Activated T-helper 17 cell treated with anti-CD3 and anti-CD28 coated beads, Interleukin-2, amount 50 U/mL, for 72 hours (primary cell): ENCODE measurements around the gene SET. TPM values are rescaled to one million over a fixed set of nuclear protein-coding genes. Genes with fewer than 3 reads are reported as not detected.

Experiments used
- ATAC-seq: fragments of 150-1000 bp; cut with Tn5 transposase; replicated peaks from 2 replicates; pipeline ENCODE4 v1.10.0; 2021; ENCODE audit warnings: mild to moderate bottlenecking, moderate library complexity
- H3K27ac Mint-ChIP-seq: one replicate; pipeline ENCODE4 v1.8.0; 2022; ENCODE audit warnings: mixed read lengths
- H3K27me3 Mint-ChIP-seq: one replicate; pipeline ENCODE4 v1.8.0; 2022; ENCODE audit warnings: mixed read lengths
- H3K36me3 Mint-ChIP-seq: one replicate; pipeline ENCODE4 v1.8.0; 2022; ENCODE audit warnings: low read depth, mild to moderate bottlenecking, mixed read lengths
- H3K4me1 Mint-ChIP-seq: one replicate; pipeline ENCODE4 v1.8.0; 2022; ENCODE audit warnings: mixed read lengths
- H3K4me3 Mint-ChIP-seq: one replicate; pipeline ENCODE4 v1.8.0; 2022; ENCODE audit warnings: mild to moderate bottlenecking, mixed read lengths
- H3K9me3 Mint-ChIP-seq: one replicate; pipeline ENCODE4 v1.8.0; 2022; ENCODE audit warnings: mixed read lengths
- total RNA-seq, 2 donors: library from RNA; stranded (reverse); gene quantifications; one replicate each; pipeline ENCODE4 v1.2.3, GENCODE V29; 2022

Gene SET
- total RNA-seq, 2 donors from 2014 or later, result 301 to 598 TPM

DNA sequence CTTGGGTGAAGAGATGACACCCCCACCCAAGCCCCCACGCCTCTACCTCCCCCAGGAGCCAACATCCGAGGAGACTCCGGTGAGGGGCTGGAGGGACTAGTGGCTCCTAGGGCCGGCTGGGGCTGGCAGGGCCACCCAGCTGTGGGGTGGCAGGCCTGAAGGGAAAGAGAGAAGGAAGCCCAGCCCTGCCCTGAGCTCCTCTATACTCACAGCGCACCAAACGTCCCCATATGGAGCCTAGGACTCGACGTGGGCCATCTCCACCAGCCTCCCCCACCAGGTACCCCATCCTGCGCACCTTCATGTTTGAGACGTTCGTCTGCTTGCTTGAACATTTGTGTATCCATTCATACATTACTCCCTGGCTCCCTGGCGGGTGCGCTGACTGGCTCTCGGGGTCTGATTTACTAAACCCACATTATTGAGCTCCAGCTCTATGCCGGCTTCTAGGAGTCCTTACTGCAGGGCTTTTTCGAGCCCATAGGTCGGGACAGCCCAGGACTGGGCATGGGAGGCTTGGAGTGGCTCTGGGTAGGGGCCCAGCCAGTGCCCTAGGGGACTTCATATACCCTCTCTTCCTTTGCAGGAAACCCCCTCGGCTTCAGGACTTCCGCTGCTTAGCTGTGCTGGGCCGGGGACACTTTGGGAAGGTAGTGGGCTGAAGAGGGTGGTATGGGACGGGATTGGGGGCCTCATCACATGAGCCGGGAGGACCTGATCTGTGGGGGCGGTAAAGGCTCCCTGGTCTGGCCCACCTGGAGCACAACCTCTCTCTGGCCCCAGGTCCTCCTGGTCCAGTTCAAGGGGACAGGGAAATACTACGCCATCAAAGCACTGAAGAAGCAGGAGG, 25.8 kb downstream of the SET start:
- no peak overlapping the region for H3K27ac Mint-ChIP-seq
- no peak for ATAC-seq
- peaks cover 1% of the 10 kb centered on the region for H3K36me3 Mint-ChIP-seq
- no peaks in the 10 kb centered on the region for H3K9me3 Mint-ChIP-seq
- H3K4me3 Mint-ChIP-seq, result no peak overlapping the region
- no peaks in the 10 kb centered on the region for H3K4me1 Mint-ChIP-seq
- H3K27me3 Mint-ChIP-seq, result no peaks in the 10 kb centered on the region

DNA sequence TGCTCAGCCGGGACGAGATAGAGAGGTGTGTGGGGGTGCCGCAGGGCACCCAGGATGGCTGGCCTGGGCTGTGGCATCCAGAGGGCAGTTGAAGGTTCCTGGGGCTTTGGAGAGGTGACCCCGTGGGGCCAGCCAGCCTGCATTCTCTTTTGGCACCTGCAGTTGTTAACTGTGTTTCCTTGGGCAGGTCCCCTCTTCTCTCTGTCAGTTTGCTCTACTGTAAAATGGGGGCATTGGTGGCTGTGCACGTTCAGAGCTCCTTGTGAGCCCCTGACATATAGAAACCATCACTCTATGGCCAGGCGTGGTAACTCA, 26.4 kb downstream of the SET start:
- Mint-ChIP-seq H3K27me3 (no peaks in the 10 kb centered on the region), H3K4me3 (no peak overlapping the region), H3K4me1 (no peaks in the 10 kb centered on the region), H3K27ac (no peak overlapping the region), H3K36me3 (peaks cover 7% of the 10 kb centered on the region), H3K9me3 (no peaks in the 10 kb centered on the region)
- ATAC-seq, result no peak

DNA sequence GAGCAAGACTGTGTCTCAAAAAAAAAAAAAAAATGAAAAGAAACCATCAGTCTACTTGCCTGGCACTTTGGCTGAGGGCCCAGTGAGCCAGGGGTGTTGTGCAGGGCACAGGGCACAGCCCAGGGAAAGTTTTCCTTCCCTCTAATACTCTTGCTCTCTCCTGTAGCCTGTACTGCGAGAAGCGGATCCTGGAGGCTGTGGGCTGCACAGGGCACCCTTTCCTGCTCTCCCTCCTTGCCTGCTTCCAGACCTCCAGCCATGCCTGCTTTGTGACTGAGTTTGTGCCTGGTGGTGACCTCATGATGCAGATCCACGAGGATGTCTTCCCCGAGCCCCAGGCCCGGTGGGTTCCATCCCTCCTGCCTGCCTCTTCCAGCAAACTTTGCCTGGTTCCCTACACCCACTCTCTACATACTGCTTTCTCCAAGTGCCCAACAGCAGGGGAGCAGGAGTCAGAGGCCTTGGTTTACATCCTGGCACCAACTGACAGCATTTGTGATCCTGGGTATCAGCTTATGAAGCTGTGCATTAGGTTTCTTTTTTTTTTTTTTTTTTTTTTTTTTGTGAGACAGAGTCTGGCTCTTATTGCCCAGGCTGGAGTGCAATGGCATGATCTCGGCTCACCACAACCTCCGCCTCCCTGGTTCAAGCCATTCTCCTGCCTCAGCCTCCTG, 27.7 kb downstream of the SET start:
- Mint-ChIP-seq H3K27ac (no peak overlapping the region), H3K36me3 (peaks cover 14% of the 10 kb centered on the region), H3K4me3 (no peak overlapping the region), H3K27me3 (no peaks in the 10 kb centered on the region), H3K4me1 (no peaks in the 10 kb centered on the region), H3K9me3 (no peaks in the 10 kb centered on the region)
- ATAC-seq, result no peak

DNA sequence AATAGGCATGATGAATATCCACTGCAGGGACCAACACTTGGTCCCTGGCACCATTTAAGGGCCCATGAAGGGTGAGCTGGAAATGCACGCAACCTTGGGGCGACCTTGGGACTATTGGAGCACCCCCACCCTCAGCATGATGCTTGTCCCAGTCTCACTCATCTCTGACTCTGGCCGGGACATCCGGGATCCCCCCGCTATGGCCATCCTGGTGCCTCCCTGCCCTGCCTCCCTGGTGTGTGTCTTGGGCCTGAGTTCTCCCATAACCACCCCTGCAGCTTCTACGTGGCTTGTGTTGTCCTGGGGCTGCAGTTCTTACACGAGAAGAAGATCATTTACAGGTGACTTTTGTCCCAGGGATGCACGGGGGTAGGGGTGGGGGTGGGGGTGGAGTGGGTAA, 29.0 kb downstream of the SET start:
- Mint-ChIP-seq H3K4me1 (peaks cover 9% of the 10 kb centered on the region), H3K27me3 (no peaks in the 10 kb centered on the region), H3K27ac (no peak overlapping the region), H3K4me3 (no peak overlapping the region), H3K9me3 (no peaks in the 10 kb centered on the region), H3K36me3 (peaks cover 14% of the 10 kb centered on the region)
- no peak for ATAC-seq

DNA sequence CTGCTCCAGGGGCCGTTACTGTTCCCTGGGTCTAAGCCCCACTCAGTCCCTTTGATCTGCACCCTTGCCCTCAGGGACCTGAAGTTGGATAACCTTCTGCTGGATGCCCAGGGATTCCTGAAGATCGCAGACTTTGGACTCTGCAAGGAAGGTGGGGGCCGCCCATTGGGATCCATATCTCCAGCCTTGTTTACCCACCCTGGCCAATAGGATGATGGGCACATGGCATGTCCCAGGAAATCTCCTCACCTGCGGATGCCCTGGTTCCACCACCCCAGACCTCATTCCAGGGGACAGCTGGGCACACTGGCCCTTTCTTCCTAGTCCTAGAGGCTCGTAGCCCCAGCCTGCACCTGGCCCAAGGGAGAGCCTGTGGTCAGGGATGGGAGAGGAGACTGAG, 29.5 kb downstream of the SET start:
- H3K27me3 Mint-ChIP-seq, result no peaks in the 10 kb centered on the region
- H3K27ac Mint-ChIP-seq, result no peak overlapping the region
- peaks cover 10% of the 10 kb centered on the region for H3K4me1 Mint-ChIP-seq
- no peaks in the 10 kb centered on the region for H3K9me3 Mint-ChIP-seq
- H3K4me3 Mint-ChIP-seq, result no peak overlapping the region
- no peak for ATAC-seq
- peaks cover 14% of the 10 kb centered on the region for H3K36me3 Mint-ChIP-seq

DNA sequence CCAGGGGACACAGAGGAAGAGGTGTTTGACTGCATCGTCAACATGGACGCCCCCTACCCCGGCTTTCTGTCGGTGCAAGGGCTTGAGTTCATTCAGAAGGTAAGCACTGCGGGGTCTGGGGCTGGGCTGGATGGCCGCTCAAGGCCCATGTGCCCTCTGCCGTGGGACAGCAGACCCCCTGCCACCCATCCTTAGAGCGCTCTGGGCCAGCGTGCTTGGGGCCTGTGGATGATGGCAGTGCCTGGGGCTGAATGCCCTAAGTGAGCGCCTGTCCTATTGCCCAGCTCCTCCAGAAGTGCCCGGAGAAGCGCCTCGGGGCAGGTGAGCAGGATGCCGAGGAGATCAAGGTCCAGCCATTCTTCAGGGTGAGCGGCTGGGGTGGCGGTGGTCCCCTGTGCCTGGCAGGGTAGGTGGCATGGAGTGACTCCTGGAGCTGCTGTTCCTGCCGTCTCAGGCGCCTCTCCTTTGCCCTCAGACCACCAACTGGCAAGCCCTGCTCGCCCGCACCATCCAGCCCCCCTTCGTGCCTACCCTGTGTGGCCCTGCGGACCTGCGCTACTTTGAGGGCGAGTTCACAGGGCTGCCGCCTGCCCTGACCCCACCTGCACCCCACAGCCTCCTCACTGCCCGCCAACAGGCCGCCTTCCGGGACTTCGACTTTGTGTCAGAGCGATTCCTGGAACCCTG, 31.0 kb downstream of the SET start:
- H3K36me3 Mint-ChIP-seq, result peaks cover 25% of the 10 kb centered on the region
- no peak overlapping the region for H3K4me3 Mint-ChIP-seq
- peaks cover 13% of the 10 kb centered on the region for H3K4me1 Mint-ChIP-seq
- H3K9me3 Mint-ChIP-seq, result no peaks in the 10 kb centered on the region
- H3K27me3 Mint-ChIP-seq, result no peaks in the 10 kb centered on the region
- no peak for ATAC-seq
- no peak overlapping the region for H3K27ac Mint-ChIP-seq

DNA sequence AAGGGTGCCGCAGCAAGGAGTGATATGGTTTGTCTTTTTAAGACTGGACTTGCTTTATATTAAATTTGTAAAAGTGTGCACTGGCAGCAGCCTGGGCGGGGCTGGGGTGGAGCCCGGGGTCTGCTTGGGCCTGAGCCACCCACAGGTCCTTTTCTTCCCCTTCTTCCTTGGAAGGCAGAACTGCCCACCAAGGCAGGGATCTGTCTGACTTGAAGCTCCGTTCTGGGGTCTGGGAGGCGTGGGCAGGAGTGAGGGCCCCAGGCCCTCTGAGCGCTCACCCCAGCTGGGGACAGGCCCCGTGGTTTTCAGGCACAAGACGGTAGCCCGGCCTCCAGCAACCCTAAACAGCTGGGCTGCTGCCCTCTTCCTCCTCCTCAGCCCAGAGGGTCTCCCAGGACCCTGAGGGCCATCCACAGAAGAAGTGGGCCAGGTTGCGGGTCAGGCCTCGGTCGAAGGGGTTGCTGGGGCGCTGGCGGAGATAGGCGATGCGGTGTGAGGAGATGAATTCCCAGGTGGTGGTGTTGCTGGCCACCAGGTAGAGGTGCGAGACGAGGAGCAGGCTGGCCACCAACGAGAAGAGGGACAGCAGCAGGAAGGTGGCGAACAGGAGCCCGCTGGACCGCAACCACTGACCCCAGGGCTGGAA, 31.9 kb downstream of the SET start:
- Mint-ChIP-seq H3K27me3 (no peaks in the 10 kb centered on the region), H3K36me3 (peaks cover 25% of the 10 kb centered on the region), H3K27ac (no peak overlapping the region), H3K4me3 (peak overlapping the region; percentile 22), H3K9me3 (no peaks in the 10 kb centered on the region), H3K4me1 (peaks cover 18% of the 10 kb centered on the region)
- no peak for ATAC-seq

DNA sequence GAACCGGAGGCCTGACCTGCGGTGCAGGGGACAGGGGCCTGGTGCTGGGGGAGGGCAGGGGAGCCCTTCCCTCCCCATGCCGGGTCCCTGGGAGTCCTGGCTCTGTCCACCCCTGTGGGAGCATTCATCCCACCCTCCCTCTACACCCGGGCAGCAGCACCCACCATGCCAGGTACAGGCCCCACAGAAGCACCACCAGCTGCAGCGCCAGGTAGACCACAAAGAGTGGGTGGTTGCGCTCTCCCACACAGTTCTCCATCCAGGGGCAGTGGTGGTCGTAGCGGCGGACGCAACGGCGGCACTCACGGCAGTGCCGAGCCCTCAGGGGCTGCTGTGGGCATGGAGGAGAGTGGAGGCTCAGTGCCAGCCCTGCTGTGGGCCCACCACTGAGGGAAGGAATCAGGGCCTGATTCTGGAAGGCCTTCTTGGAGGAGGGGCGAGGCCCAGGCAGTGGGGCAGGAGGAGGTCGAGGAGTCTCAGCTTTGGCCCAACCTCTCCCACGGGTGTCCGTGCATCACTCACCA, 32.5 kb downstream of the SET start:
- Mint-ChIP-seq H3K9me3 (no peaks in the 10 kb centered on the region), H3K27me3 (no peaks in the 10 kb centered on the region), H3K4me3 (peak overlapping the region; percentile 96), H3K4me1 (peaks cover 18% of the 10 kb centered on the region), H3K27ac (peak overlapping the region; percentile 94), H3K36me3 (peaks cover 25% of the 10 kb centered on the region)
- ATAC-seq, result no peak

DNA sequence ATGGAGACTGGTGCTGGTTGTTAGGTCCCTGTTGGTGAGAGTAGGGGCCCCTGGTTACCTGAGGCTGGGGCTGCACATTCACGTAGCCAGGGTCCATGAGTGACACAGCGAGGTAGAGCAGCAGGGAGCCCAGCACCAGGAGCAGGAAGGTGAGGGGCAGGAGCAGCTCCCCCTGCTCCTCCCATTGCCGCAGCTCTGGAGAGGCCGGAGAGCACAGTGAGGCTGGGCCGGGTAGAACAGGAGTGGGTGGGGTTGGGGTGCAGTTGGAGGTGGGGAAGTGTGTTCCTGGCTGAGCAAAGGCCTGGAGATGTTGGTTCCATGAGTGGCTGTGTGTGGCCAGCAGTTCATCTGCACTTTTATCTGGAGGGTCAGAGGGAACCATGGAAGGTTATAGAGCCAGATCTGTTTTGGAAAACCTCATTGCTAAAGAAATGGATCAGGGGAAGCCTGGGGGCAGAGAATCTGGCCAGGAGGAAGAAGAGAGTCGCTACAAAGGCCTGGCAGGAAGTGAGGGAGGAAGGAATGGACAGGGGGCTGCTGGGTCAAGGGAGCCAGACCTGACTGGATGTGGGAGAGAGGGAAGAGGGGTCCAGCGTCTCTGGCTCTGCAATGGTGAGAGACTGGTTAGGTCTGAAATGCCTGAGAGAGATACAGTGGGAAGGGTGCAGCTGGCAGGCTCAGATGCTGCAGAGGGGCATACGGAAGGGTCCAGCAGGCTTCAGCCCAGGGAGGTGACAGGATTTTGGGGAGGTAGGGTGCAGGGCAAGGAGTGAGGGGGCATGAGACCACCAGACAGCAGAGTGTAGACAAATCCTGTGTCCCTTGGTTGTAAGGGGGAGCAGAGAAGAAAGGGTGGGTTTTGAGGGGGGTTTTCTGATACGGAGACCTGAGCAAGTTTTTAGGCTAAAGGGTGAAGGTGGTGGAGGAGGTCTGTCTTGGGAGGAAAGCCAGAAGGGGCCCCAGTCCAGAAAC, 33.6 kb downstream of the SET start:
- peak overlapping the region; percentile 96 for H3K4me3 Mint-ChIP-seq
- no peaks in the 10 kb centered on the region for H3K9me3 Mint-ChIP-seq
- H3K36me3 Mint-ChIP-seq, result peaks cover 25% of the 10 kb centered on the region
- ATAC-seq, result no peak
- H3K27me3 Mint-ChIP-seq, result no peaks in the 10 kb centered on the region
- peak overlapping the region; percentile 94 for H3K27ac Mint-ChIP-seq
- peaks cover 18% of the 10 kb centered on the region for H3K4me1 Mint-ChIP-seq

DNA sequence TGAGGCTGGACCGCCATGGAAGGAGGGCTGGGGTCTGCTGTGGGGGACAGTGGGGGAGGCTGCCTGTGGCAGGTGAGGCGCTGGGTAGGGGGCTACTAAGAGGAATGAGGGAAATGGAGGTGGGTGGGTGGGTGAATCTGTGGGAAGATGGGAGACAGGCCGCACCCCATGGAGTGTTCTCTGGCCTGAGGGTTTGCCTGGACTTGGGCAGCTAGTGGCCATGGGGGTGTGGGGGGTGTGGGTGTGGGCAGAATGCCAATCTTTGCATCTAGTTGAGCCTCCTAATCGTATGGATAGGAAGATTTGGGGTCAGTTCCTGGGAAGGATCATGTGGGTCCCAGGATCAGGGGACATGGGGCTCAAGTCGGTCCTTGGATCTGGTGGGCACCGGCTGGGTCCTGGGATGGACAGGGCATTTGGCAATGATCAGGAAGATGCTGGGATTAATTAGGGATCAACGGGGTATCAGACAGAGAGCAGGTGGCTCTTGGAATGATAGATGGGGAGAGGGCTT, 34.4 kb downstream of the SET start:
- H3K27me3 Mint-ChIP-seq, result no peaks in the 10 kb centered on the region
- H3K27ac Mint-ChIP-seq, result peak overlapping the region; percentile 94
- H3K36me3 Mint-ChIP-seq, result peaks cover 25% of the 10 kb centered on the region
- peaks cover 18% of the 10 kb centered on the region for H3K4me1 Mint-ChIP-seq
- no peaks in the 10 kb centered on the region for H3K9me3 Mint-ChIP-seq
- peak overlapping the region; percentile 96 for H3K4me3 Mint-ChIP-seq
- no peak for ATAC-seq

DNA sequence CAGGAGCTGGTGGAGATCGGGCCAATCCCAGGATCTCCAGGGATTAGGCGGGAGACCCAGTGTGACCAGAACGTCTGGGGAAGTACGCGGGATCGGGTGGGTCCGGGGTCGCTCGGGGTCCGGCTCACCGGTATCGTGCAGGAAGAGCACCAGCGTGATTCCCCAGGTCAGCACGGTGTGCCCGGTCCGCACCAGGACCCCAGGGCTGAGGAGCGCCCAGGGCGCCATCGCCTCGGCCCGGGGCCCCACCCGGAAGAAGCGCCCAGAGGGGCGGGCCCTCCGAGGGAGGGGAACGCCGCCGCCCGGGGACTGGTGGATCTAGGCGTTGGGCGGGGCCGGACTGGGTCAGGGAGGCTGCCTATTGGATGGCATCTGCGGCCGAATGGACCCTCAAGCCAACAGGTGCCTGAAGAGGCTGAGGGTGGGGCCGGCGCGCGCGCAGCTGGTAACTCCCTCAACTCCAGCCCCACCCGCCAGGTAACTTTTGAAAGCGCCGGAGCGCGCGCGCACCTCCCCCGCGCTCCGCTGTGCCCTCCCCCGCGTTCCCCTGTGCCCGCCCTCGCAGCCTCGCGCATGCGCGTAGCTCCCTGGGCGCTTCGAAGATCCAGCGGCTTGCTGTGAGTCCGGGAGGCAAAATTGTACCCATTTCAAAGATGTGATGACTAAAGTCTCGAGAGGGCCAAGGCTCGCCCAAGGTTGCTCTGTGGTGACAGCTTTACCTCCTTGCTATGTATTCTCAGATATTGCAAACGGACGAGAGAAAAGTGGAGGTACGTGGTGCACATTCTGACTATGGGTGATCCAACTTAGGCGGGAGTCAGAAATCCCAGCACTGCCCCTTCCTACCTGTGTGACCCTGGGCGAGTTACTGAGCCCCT, 35.1 kb downstream of the SET start, which contains the start of gene ZDHHC12:
TSS of gene ZDHHC12 (minus strand) at position 262 of the 878 bp plus-strand sequence. CDS start at position 228, 34 bp downstream.
- Mint-ChIP-seq H3K4me1 (peaks cover 18% of the 10 kb centered on the region), H3K9me3 (no peaks in the 10 kb centered on the region), H3K4me3 (peak within 1 kb of the TSS; percentile 96), H3K36me3 (peaks cover 25% of the 10 kb centered on the region), H3K27ac (peak within 1 kb of the TSS; percentile 94), H3K27me3 (no peaks in the 10 kb centered on the region)
- ATAC-seq, result peak; percentile 96

DNA sequence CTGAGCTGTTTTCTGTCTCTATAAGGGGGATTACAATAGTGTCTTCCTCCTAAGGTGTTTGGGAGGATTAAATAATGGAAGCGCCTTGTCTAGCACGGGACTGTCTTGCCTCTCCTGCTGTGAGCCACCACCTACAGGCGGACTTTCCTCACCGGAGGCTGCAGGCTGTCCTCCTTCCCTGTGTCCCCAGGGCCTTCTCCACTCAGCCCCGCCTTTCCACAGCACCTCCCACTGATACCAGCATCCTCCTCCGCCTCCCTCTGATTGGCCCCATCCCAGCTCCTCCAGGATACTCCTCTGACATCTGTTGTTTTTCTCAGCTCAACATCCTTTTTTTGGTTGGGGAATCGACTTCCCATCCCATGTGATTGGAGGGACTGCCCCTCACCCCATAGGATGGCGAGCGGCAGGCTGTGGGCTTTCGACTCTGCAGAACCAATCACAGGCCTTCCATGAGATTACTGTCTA, 35.8 kb downstream of the SET start:
- Mint-ChIP-seq H3K4me3 (peak overlapping the region; percentile 96), H3K9me3 (no peaks in the 10 kb centered on the region), H3K27me3 (no peaks in the 10 kb centered on the region), H3K27ac (peak overlapping the region; percentile 94), H3K4me1 (peaks cover 18% of the 10 kb centered on the region), H3K36me3 (peaks cover 24% of the 10 kb centered on the region)
- peak; percentile 57 for ATAC-seq
